ENCODE measurements around the gene MRPL52.

MRPL52 gene

DNA sequence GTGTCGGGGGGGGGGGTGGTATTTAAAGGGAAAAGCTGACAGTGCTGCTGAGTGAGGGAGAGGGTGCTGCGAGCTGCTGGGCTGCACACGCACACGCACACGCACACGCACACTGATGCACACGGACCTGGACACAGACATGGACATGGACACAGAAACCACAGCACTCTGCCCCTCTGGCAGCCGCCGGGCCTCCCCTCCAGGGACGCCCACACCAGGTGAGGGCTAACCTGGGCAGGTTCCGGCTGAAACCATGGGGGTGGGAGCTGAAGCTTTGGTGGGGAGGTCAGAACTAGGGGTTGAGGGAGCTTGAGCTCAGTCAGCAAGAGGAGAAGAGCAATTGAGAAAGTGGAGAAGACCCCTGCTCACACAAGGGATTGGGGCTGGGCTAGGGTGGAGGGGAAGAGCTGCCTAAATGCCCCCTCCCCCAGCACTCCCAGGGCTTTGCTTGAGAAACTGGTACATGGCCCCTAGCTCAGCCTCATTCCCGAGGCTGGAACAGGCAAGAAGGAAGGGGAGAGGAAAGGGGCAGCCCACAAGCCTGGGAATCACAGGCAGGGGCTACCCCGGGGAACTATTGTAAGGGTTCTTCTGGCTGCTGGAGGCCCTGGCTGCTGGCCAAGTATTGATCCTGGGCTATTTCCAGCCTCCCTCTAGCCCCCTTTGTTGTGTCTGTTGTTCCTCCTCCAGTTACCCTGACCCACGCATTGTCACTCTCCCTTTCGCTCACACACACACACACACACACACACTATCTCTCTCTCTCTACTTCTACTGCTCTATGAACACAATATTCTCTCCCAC, 53.7 kb downstream of the MRPL52 start, which contains the start of gene REM2:
REM2 (plus strand) TSS at position 50 of the 804 bp plus-strand sequence; CDS start at position 116, 66 bp downstream.
- DNase-seq (ENCODE audit: low spot score), result no peak

GRCh38 chr14:22884076-22884737, 54.5 kb downstream of the MRPL52 start:
- DNase-seq (ENCODE audit: low spot score), result no peak
